ENCODE measurements around the gene SDE2.
"Not testable (repeated sequence)": the region's sequence is repeated elsewhere in the genome, so short reads cannot be mapped to it uniquely, and the experiment has no call there.

DNA sequence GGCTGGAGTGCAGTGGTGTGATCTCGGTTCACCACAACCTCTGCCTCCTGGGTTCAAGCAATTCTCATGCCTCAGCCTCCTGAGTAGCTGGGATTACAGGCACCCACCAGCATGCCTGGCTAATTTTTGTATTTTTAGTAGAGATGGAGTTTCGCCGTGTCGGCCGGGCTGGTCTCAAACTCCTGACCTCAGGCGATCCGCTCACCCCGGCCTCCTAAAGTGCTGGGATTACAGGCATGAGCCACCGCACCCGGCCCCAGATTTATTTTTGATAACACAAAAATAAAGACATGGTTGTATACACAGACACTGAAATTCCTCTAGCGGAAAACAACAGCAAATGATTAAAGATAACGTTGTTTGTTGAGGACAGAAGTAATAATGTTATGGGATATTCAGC is 24.0 kb downstream of the SDE2 start:
- TF ChIP-seq, protein P1, sequence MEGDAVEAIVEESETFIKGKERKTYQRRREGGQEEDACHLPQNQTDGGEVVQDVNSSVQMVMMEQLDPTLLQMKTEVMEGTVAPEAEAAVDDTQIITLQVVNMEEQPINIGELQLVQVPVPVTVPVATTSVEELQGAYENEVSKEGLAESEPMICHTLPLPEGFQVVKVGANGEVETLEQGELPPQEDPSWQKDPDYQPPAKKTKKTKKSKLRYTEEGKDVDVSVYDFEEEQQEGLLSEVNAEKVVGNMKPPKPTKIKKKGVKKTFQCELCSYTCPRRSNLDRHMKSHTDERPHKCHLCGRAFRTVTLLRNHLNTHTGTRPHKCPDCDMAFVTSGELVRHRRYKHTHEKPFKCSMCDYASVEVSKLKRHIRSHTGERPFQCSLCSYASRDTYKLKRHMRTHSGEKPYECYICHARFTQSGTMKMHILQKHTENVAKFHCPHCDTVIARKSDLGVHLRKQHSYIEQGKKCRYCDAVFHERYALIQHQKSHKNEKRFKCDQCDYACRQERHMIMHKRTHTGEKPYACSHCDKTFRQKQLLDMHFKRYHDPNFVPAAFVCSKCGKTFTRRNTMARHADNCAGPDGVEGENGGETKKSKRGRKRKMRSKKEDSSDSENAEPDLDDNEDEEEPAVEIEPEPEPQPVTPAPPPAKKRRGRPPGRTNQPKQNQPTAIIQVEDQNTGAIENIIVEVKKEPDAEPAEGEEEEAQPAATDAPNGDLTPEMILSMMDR (conservative IDR thresholded peaks at IDR 0.05 in 1 of 2, IDR thresholded peaks at IDR 0.05 in 1 of 2; ENCODE audit: extremely low read depth in 1 of 2, insufficient read depth in 1 of 2, low read depth in 1 of 2, low read length in 2 of 2), result not testable (repeated sequence)
- not testable (repeated sequence) for TF ChIP-seq EZH2 (IDR thresholded peaks at IDR 0.05; ENCODE audit: borderline replicate concordance, low read length)

Measured in mammary epithelial cell (primary cell).